Ishikawa (cell line): ENCODE results near the gene TMEM184C.

ENCODE experiments used
- CEBPB ChIP-seq: IDR thresholded peaks from 2 replicates; pipeline ENCODE4 v1.6.1; 2012
- CREB1 ChIP-seq: IDR thresholded peaks from 2 replicates; pipeline ENCODE4 v1.6.1; 2012; ENCODE audit warnings: low read depth
- EGR1 ChIP-seq: IDR thresholded peaks from 2 replicates; pipeline ENCODE4 v1.6.1; 2012
- EP300 ChIP-seq: IDR thresholded peaks from 2 replicates; pipeline ENCODE4 v1.6.1; 2012; ENCODE audit warnings: borderline replicate concordance
- FOXM1 ChIP-seq: IDR thresholded peaks from 2 replicates; pipeline ENCODE4 v1.6.1; 2012; ENCODE audit warnings: low read depth, borderline replicate concordance
- NFIC ChIP-seq: IDR thresholded peaks from 2 replicates; pipeline ENCODE4 v1.6.1; 2012
- RAD21 ChIP-seq: IDR thresholded peaks from 2 replicates; pipeline ENCODE4 v1.6.1; 2012; ENCODE audit warnings: low read depth
- TAF1 ChIP-seq: IDR thresholded peaks from 2 replicates; pipeline ENCODE4 v1.6.1; 2012; ENCODE audit warnings: low read depth, mild to moderate bottlenecking
- TCF12 ChIP-seq: IDR thresholded peaks from 2 replicates; pipeline ENCODE4 v1.6.1; 2012; ENCODE audit warnings: low read depth
- TEAD4 ChIP-seq: IDR thresholded peaks from 2 replicates; pipeline ENCODE4 v1.6.1; 2012
- YY1 ChIP-seq: IDR thresholded peaks from 2 replicates; pipeline ENCODE4 v1.6.1; 2012; ENCODE audit warnings: low read depth
- ZBTB7A ChIP-seq: IDR thresholded peaks from 2 replicates; pipeline ENCODE4 v1.6.1; 2012; ENCODE audit warnings: low read depth
- TF ChIP-seq, protein P1 (sequence below): IDR thresholded peaks from 2 replicates; pipeline ENCODE4 v1.6.1; 2012
- TF ChIP-seq, protein P2 (sequence below): IDR thresholded peaks from 2 replicates; pipeline ENCODE4 v1.6.1; 2012; ENCODE audit warnings: low read depth, mild to moderate bottlenecking
- TF ChIP-seq, protein P3 (sequence below): IDR thresholded peaks from 2 replicates; pipeline ENCODE4 v1.6.1; 2012

TMEM184C gene

DNA sequence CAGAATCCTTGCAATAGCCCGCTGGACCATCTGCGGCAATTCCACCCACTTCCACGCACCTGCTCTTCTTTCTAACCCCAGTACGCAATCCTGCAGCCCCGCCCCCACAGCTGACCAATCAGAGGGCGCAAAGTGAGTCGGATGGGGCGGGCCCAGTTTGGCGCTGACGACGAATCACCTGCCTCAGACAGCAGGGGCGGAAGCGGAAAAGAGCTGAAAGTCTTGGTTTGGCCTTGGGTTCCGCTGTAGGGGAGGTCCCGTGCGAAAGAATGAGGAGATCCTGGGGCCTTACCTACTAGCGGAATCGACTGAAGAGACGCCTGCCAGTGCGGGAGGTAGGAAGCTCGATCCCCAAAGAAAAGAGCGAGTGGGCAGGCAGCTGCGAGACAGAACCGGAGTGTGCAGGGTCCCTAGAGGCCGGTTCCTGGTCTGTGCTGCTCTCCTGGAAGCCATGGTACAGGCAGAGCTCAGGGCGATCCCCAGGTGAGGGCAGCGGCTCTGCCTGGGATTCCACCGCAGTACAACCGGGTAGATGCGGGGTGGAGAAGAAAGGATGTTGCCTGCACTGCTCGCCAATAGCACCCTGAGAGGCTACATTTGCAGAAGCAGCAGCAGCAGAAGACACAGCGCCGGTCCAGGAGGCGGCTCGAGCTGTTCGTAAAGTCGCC, at the start of gene TMEM184C:
TMEM184C (plus strand) TSS at position 225 of the 668 bp plus-strand sequence. CDS start 560 bp downstream, outside the sequence.
- TF ChIP-seq NFIC: no peak
- TF ChIP-seq, protein P1, sequence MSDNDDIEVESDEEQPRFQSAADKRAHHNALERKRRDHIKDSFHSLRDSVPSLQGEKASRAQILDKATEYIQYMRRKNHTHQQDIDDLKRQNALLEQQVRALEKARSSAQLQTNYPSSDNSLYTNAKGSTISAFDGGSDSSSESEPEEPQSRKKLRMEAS: peak; percentile 84
- TF ChIP-seq ZBTB7A: no peak
- TF ChIP-seq YY1: no peak
- TF ChIP-seq TAF1: peak; percentile 66
- TF ChIP-seq EGR1: no peak
- TF ChIP-seq CREB1: no peak
- no peak; the same call in 1 of the 2 replicates for TF ChIP-seq TEAD4
- TF ChIP-seq CEBPB: peak; percentile 61; the same call in 1 of the 2 replicates
- no peak for TF ChIP-seq EP300
- TF ChIP-seq TCF12: no peak; the same call in 1 of the 2 replicates
- TF ChIP-seq, protein P2, sequence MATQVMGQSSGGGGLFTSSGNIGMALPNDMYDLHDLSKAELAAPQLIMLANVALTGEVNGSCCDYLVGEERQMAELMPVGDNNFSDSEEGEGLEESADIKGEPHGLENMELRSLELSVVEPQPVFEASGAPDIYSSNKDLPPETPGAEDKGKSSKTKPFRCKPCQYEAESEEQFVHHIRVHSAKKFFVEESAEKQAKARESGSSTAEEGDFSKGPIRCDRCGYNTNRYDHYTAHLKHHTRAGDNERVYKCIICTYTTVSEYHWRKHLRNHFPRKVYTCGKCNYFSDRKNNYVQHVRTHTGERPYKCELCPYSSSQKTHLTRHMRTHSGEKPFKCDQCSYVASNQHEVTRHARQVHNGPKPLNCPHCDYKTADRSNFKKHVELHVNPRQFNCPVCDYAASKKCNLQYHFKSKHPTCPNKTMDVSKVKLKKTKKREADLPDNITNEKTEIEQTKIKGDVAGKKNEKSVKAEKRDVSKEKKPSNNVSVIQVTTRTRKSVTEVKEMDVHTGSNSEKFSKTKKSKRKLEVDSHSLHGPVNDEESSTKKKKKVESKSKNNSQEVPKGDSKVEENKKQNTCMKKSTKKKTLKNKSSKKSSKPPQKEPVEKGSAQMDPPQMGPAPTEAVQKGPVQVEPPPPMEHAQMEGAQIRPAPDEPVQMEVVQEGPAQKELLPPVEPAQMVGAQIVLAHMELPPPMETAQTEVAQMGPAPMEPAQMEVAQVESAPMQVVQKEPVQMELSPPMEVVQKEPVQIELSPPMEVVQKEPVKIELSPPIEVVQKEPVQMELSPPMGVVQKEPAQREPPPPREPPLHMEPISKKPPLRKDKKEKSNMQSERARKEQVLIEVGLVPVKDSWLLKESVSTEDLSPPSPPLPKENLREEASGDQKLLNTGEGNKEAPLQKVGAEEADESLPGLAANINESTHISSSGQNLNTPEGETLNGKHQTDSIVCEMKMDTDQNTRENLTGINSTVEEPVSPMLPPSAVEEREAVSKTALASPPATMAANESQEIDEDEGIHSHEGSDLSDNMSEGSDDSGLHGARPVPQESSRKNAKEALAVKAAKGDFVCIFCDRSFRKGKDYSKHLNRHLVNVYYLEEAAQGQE: no peak
- TF ChIP-seq RAD21: no peak

DNA sequence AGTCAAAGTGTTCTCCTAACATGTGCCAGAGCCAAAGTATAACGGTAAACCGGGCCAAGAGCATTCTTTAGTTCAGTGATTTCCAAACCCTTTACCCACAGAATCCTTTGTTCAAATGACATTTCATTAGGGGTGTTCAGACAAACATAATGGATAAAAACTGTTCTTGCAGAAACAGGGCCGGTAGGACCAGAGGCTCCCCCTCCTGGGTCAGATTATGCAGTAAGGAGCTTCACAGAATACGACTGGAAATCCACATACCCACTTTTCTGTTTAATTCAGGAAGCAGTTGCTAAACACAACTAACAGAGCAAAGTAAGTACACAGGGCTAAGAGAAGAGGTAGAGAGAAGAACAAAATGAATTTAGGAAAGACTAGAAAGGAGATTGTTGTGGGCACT, 46.6 kb upstream of the TMEM184C start:
- TF ChIP-seq EP300 (no peak), FOXM1 (no peak), EGR1 (no peak), TAF1 (no peak), TEAD4 (no peak), NFIC (no peak), YY1 (no peak), ZBTB7A (no peak), CEBPB (no peak), CREB1 (no peak), TCF12 (no peak), RAD21 (no peak)
- TF ChIP-seq, protein P1: no peak
- TF ChIP-seq, protein P3, sequence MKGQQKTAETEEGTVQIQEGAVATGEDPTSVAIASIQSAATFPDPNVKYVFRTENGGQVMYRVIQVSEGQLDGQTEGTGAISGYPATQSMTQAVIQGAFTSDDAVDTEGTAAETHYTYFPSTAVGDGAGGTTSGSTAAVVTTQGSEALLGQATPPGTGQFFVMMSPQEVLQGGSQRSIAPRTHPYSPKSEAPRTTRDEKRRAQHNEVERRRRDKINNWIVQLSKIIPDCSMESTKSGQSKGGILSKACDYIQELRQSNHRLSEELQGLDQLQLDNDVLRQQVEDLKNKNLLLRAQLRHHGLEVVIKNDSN: no peak
- TF ChIP-seq, protein P2: no peak

DNA sequence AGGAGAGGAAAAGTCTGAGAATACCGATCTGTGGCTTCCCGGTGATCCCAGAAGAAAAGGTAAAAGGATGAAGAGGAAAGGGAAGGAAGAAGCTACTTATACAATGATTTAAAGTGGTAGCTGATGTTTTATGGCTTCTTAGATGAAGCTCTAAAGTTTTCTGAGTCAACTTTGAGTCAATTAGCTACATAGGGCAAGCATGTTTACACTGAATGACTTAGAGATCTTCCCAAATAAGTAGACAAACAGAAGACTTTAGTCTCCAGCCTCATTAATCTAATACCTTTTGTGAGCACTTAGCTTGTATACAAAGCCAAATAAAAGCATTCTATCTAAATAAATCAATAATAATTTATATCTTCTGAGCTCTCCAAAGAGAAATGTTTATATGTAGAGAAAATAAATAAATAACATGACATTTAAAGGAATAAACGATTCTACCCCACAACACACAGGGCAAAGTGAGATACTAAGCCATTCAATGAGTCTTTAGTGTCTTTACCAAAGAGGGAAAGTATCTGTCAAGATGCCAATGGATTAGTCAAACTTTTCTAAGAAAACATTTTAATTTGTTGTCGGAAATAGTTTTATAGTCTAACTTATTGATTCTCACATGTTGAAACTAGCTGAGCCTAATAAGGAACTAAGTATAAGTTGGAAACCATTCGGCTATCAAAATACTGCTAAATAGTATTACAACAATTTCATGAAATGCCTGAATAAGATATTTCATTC, 46.0 kb upstream of the TMEM184C start:
- TF ChIP-seq EP300: no peak

DNA sequence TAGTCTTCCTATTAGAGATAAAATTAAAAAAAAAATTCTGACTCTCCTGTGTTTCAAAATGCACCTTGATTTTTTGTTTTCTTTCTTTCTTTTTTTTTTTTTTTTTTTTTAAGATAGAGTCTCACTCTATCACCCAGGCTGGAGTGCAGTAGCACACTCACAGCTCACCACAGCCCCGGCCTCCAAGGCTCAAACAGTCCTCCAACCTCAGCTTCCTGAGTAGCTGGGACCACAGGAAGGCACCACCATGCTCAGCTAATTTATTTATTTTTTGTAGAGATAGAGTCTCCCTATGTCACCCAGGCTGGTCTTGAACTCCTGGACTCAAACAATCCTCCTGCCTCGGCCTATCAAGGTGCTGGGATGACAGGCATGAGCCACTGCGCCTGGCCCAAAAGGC, 41.1 kb upstream of the TMEM184C start:
- TF ChIP-seq, protein P3: no peak
- no peak for TF ChIP-seq CEBPB
- TF ChIP-seq FOXM1: no peak
- TF ChIP-seq CREB1: no peak
- TF ChIP-seq YY1: no peak
- TF ChIP-seq ZBTB7A: no peak
- TF ChIP-seq EGR1: no peak
- no peak for TF ChIP-seq NFIC
- no peak for TF ChIP-seq EP300
- TF ChIP-seq, protein P2: no peak
- no peak for TF ChIP-seq RAD21
- TF ChIP-seq TCF12: no peak
- TF ChIP-seq, protein P1: no peak
- no peak for TF ChIP-seq TEAD4
- no peak for TF ChIP-seq TAF1
